ENCODE data around the gene GPR15LG.

DNA sequence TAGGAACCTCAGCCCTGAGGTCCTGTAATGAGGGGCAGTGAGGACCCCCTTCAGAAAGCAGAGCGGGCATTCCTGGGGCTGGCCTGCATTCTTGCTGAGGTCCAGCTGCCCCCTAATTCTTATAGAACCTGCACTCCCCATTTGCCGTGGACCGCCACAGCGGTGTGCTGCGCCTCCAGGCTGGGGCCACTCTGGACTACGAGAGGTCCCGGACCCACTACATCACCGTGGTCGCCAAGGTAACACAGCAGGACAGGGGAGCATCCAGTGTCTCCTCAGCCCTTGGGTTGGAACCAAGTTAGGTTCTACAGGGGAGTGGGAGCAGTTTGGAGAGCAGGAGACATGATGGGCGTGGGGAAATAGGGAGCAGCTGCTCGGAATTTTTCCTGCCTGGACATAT, 28.1 kb downstream of the GPR15LG start:
- TF ChIP-seq, protein P1, sequence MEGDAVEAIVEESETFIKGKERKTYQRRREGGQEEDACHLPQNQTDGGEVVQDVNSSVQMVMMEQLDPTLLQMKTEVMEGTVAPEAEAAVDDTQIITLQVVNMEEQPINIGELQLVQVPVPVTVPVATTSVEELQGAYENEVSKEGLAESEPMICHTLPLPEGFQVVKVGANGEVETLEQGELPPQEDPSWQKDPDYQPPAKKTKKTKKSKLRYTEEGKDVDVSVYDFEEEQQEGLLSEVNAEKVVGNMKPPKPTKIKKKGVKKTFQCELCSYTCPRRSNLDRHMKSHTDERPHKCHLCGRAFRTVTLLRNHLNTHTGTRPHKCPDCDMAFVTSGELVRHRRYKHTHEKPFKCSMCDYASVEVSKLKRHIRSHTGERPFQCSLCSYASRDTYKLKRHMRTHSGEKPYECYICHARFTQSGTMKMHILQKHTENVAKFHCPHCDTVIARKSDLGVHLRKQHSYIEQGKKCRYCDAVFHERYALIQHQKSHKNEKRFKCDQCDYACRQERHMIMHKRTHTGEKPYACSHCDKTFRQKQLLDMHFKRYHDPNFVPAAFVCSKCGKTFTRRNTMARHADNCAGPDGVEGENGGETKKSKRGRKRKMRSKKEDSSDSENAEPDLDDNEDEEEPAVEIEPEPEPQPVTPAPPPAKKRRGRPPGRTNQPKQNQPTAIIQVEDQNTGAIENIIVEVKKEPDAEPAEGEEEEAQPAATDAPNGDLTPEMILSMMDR (IDR thresholded peaks at IDR 0.05; ENCODE audit: poor library complexity), result no peak
- TF ChIP-seq EZH2 (IDR thresholded peaks at IDR 0.05; ENCODE audit: borderline replicate concordance) (no peak), EZH2phosphoT487 (IDR thresholded peaks at IDR 0.05; ENCODE audit: low read depth, severe bottlenecking, unreplicated experiment) (no peak)
